Prostate gland (tissue), 2 donors: ENCODE data around the gene NBAS. TPM values are rescaled to one million over a fixed set of nuclear protein-coding genes. Genes with fewer than 3 reads are reported as not detected.

Source experiments
- DNase-seq: peaks from one replicate; pipeline ENCODE4 v3.0.0-alpha.2; 2019; ENCODE audit warnings: low spot score
- H3K27ac ChIP-seq, 2 donors: fragments of 200-600 bp; sonication (generic); 2 replicates each; pipeline ENCODE4 v1.5.1; 2017 to 2019
- H3K27me3 ChIP-seq: fragments of 200-600 bp; sonication (generic); replicated peaks from 2 replicates; pipeline ENCODE4 v1.5.1; 2019; ENCODE audit not compliant: insufficient read depth
- H3K36me3 ChIP-seq, 2 donors: fragments of 200-600 bp; sonication (generic); 1 replicate in 1 of 2; 2 replicates in 1 of 2; pipeline versions ENCODE4 v1.5.1 to v1.8.1; 2017 to 2019
- H3K4me1 ChIP-seq: fragments of 200-600 bp; sonication (generic); replicated peaks from 2 replicates; pipeline ENCODE4 v1.5.1; 2019
- H3K4me3 ChIP-seq, 2 donors: fragments of 200-600 bp; sonication (generic); 2 replicates each; pipeline ENCODE4 v1.5.1; 2017 to 2019
- H3K9me3 ChIP-seq: fragments of 200-600 bp; sonication (generic); 2 replicates; pipeline ENCODE4 v1.5.1; 2017
- CTCF ChIP-seq, 4 experiments: fragments of 200-600 bp in 2 of 4; fragments of 450-650 bp in 2 of 4; sonication (generic) in 2 of 4; IDR thresholded peaks; 1 replicate in 3 of 4; 2 replicates in 1 of 4; pipeline ENCODE4 v1.5.1; 2016 to 2019; ENCODE audit warnings: antibody characterized with exemption in 4 of 4, mild to moderate bottlenecking in 2 of 4, moderate library complexity in 2 of 4
- POLR2A ChIP-seq: fragments of 450-650 bp; IDR thresholded peaks from one replicate; pipeline ENCODE4 v1.6.1; 2016; ENCODE audit warnings: antibody characterized with exemption, mild to moderate bottlenecking
- POLR2AphosphoS5 ChIP-seq: sonication (generic); formaldehyde crosslinking; IDR thresholded peaks from one replicate; pipeline ENCODE4 v1.6.1; 2017; ENCODE audit warnings: antibody characterized with exemption
- WGBS: methylation state at CpG from one replicate; pipeline ENCODE4 v1.1.5; 2018; 5-methylcytosine and 5-hydroxymethylcytosine counted together
- intact Hi-C: fragments of 100-400 bp; cut with DNase I; formaldehyde crosslinking; loops from one replicate; pipeline ENCODE4 v1.14.2; 2022
- total RNA-seq, 2 donors: library from RNA; depleted of rRNA; stranded (reverse); fragments of >200 nt; gene quantifications; one replicate each; pipeline ENCODE4 v1.1.0, GENCODE V29; 2016

Gene NBAS
- total RNA-seq, 2 donors from 2014 or later, result 34.8 to 55.0 TPM

GRCh38 chr2:15206419-15206818 is 354.7 kb downstream of the NBAS start:
- no peaks in the 10 kb centered on the region for H3K9me3 ChIP-seq
- H3K27me3 ChIP-seq, result no peaks in the 10 kb centered on the region
- TF ChIP-seq POLR2AphosphoS5 (no peak), CTCF (IDR thresholded peaks at IDR 0.05) (no peak), POLR2A (no peak)
- DNase-seq, result no peak
- no peaks in the 10 kb centered on the region for H3K4me1 ChIP-seq
- no peak overlapping the region for H3K4me3 ChIP-seq
- intact Hi-C loops, result no loop called here
- H3K27ac ChIP-seq, result no peak overlapping the region
- 95% methylated on average over 1 of the region's 1 CpG for WGBS
- no peaks in the 10 kb centered on the region for H3K36me3 ChIP-seq

- Histone ChIP-seq H3K27ac (no peak overlapping the region), H3K27me3 (no peaks in the 10 kb centered on the region), H3K9me3 (no peaks in the 10 kb centered on the region), H3K36me3 (no peaks in the 10 kb centered on the region), H3K4me1 (no peaks in the 10 kb centered on the region), H3K4me3 (no peak overlapping the region)
- WGBS, result 91% methylated on average over 5 of the region's 5 CpGs
- no peak for TF ChIP-seq POLR2AphosphoS5
- no peak for TF ChIP-seq CTCF (IDR thresholded peaks at IDR 0.05)
- intact Hi-C loops, result no loop called here
- DNase-seq, result no peak
Observed at GRCh38 chr2:15205562-15205961, 355.6 kb downstream of the NBAS start.

GRCh38 chr2:15201009-15201408 is 360.1 kb downstream of the NBAS start:
- Histone ChIP-seq H3K4me3 (no peak overlapping the region), H3K27ac (no peak overlapping the region), H3K9me3 (no peaks in the 10 kb centered on the region), H3K36me3 (no peaks in the 10 kb centered on the region), H3K27me3 (no peaks in the 10 kb centered on the region), H3K4me1 (no peaks in the 10 kb centered on the region)
- TF ChIP-seq CTCF (IDR thresholded peaks at IDR 0.05), result no peak
- no peak for TF ChIP-seq POLR2AphosphoS5
- TF ChIP-seq POLR2A, result no peak
- WGBS, result 100% methylated on average over 1 of the region's 1 CpG
- DNase-seq, result no peak
- intact Hi-C loops, result no loop called here

- Histone ChIP-seq H3K4me3 (no peak overlapping the region), H3K4me1 (no peaks in the 10 kb centered on the region), H3K27me3 (no peaks in the 10 kb centered on the region), H3K9me3 (no peaks in the 10 kb centered on the region), H3K27ac (no peak overlapping the region), H3K36me3 (no peaks in the 10 kb centered on the region)
- no peak for TF ChIP-seq CTCF (IDR thresholded peaks at IDR 0.05)
- no peak for TF ChIP-seq POLR2AphosphoS5
- TF ChIP-seq POLR2A, result no peak
- DNase-seq, result no peak
- intact Hi-C loops, result no loop called here
Observed at GRCh38 chr2:15200581-15200980, 360.6 kb downstream of the NBAS start.

- H3K36me3 ChIP-seq, result no peaks in the 10 kb centered on the region
- H3K4me1 ChIP-seq, result no peaks in the 10 kb centered on the region
- WGBS, result 29% methylated on average over 3 of the region's 3 CpGs
- H3K4me3 ChIP-seq, result no peak overlapping the region
- TF ChIP-seq POLR2A, result no peak
- TF ChIP-seq POLR2AphosphoS5, result no peak
- no peak for TF ChIP-seq CTCF (IDR thresholded peaks at IDR 0.05)
- intact Hi-C loops, result no loop called here
- no peak for DNase-seq
- no peaks in the 10 kb centered on the region for H3K27me3 ChIP-seq
- no peak overlapping the region for H3K27ac ChIP-seq
- no peaks in the 10 kb centered on the region for H3K9me3 ChIP-seq
Observed at GRCh38 chr2:15198051-15198450, 363.1 kb downstream of the NBAS start.
